ENCODE measurements around the gene PGPEP1.
"Not testable (repeated sequence)": the region's sequence is repeated elsewhere in the genome, so short reads cannot be mapped to it uniquely, and the experiment has no call there.

The PGPEP1 gene

GRCh38 chr19:18373407-18373891, 33.1 kb downstream of the PGPEP1 start:
- no peak for DNase-seq (ENCODE audit: extremely low spot score)
- ChIA-PET POLR2A (interaction anchor here (0.8 to 1.3 kb wide), 2 partner anchors 9 to 94 kb away, joined by 4 to 6 read pairs; no protein-coding TSS in a partner anchor), CTCF (no interaction called here)
- TF ChIP-seq HDGF (IDR thresholded peaks at IDR 0.05; ENCODE audit: borderline replicate concordance) (no peak), TARDBP (IDR thresholded peaks at IDR 0.05) (no peak), FOXM1 (IDR thresholded peaks at IDR 0.05; ENCODE audit: borderline replicate concordance) (no peak), NFRKB (IDR thresholded peaks at IDR 0.05) (no peak), FOXK2 (IDR thresholded peaks at IDR 0.05) (no peak), FOXA1 (IDR thresholded peaks at IDR 0.05) (no peak), BHLHE40 (IDR thresholded peaks at IDR 0.05; ENCODE audit: borderline replicate concordance) (no peak), L3MBTL2 (conservative IDR thresholded peaks at IDR 0.05) (no peak), ELF4 (IDR thresholded peaks at IDR 0.05) (no peak), SUZ12 (IDR thresholded peaks at IDR 0.05) (no peak), ARNT (IDR thresholded peaks at IDR 0.05) (no peak), CTBP1 (IDR thresholded peaks at IDR 0.05; ENCODE audit: borderline replicate concordance) (no peak), LEF1 (IDR thresholded peaks at IDR 0.05; ENCODE audit: borderline replicate concordance) (no peak), SP1 (IDR thresholded peaks at IDR 0.05) (no peak)

DNA sequence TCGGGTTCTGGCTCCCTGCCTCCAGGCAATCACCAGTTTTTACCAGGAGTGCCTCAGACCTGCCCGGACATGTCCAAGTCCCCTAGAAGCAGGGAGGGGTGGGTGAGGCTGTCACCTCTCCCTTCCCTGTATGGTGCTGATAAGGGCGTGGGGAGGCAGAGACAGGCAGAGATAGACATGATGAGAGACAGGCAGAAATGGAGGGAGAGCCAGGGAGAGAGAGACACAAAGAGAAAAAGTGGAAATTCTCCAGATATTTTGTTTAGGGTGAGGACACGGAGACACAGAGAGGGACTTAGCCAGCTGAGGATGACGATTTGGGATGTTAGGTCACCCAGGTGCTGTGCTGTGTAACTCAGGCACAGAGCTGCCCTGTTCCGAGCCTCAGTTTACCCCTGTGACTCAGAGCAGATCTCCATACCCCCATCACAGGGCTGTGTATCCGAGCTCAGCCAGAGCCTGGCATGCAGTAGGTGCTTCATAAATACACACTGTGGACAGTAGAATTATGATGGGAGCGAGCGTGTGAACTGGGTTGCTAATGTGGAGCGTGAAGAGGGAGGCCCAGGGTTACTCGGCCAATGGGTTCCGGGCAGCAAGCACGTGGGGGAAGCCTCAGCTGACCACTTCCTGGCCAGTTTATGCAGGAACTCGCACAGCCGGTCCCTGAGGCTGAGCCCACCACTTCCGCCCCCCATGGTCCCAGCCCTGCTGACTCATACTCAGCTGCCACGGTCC, 33.7 kb downstream of the PGPEP1 start:
- DNase-seq (ENCODE audit: extremely low spot score) = peak; percentile 74
- ChIA-PET POLR2A (interaction anchor here (0.8 to 1.3 kb wide), 6 partner anchors 9 to 94 kb away, joined by 3 to 6 read pairs (median 4); partner anchors contain the start of gene JUND), CTCF (interaction anchor here (0.7 kb wide), 1 partner anchor 256 kb away, joined by 3 read pairs; no protein-coding TSS in a partner anchor)
- no peak for TF ChIP-seq ELF4 (IDR thresholded peaks at IDR 0.05)
- TF ChIP-seq L3MBTL2 (conservative IDR thresholded peaks at IDR 0.05) = peak; percentile 72
- no peak for TF ChIP-seq FOXM1 (IDR thresholded peaks at IDR 0.05; ENCODE audit: borderline replicate concordance)
- TF ChIP-seq HDGF (IDR thresholded peaks at IDR 0.05; ENCODE audit: borderline replicate concordance) = 0 out of 2 replicates have a peak, but pooled peaks have one; percentile 44
- no peak for TF ChIP-seq SP1 (IDR thresholded peaks at IDR 0.05)

DNA sequence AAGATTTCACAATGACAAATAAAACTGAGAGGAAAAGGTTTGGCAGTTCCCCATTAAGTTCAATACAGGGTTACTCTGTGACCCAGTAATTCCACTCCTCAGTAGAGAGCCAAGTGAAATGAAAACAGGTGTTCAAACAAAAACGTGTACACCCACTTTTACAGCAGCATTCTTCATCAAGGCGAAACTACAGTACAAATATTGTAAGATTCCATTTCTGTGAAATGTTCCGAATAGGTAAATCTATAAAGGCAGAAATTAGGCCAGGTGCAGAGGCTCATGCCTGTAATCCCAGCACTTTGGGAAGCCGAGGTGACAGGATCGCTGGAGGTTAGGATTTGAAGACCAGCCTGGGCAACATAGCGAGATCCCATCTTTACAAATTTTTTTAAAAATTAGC, 36.6 kb downstream of the PGPEP1 start:
- POLR2A ChIA-PET = no interaction called here
- no peak for TF ChIP-seq TARDBP (IDR thresholded peaks at IDR 0.05)
- no peak for TF ChIP-seq SP1 (IDR thresholded peaks at IDR 0.05)
- TF ChIP-seq LEF1 (IDR thresholded peaks at IDR 0.05; ENCODE audit: borderline replicate concordance) = no peak
- TF ChIP-seq L3MBTL2 (conservative IDR thresholded peaks at IDR 0.05) = no peak
- no peak for TF ChIP-seq SUZ12 (IDR thresholded peaks at IDR 0.05)
- no peak for TF ChIP-seq HDGF (IDR thresholded peaks at IDR 0.05; ENCODE audit: borderline replicate concordance)
- DNase-seq (ENCODE audit: extremely low spot score) = no peak
- CTCF ChIA-PET = no interaction called here

- ChIA-PET CTCF (interaction anchor here (0.6 to 1.2 kb wide), 3 partner anchors 30 to 1018 kb away, joined by 3 to 5 read pairs (median 3); no protein-coding TSS in a partner anchor), POLR2A (interaction anchor here (1.2 to 1.7 kb wide), 2 partner anchors 38 to 99 kb away, joined by 3 to 10 read pairs; partner anchors contain the start of gene JUND)
- no peak for TF ChIP-seq LEF1 (IDR thresholded peaks at IDR 0.05; ENCODE audit: borderline replicate concordance)
- no peak for TF ChIP-seq ZNF384 (IDR thresholded peaks at IDR 0.05)
- no peak for TF ChIP-seq FOXM1 (IDR thresholded peaks at IDR 0.05; ENCODE audit: borderline replicate concordance)
- no peak for TF ChIP-seq FOXA1 (IDR thresholded peaks at IDR 0.05)
- no peak for TF ChIP-seq PKNOX1 (IDR thresholded peaks at IDR 0.05)
- no peak for TF ChIP-seq NFRKB (IDR thresholded peaks at IDR 0.05)
- TF ChIP-seq HDGF (IDR thresholded peaks at IDR 0.05; ENCODE audit: borderline replicate concordance) = no peak
- no peak for DNase-seq (ENCODE audit: extremely low spot score)
Measured at GRCh38 chr19:18379803-18380747, 39.7 kb downstream of the PGPEP1 start.

GRCh38 chr19:18380843-18381242, 40.4 kb downstream of the PGPEP1 start:
- ChIA-PET POLR2A (interaction anchor here (1.2 to 1.7 kb wide), 2 partner anchors 37 to 100 kb away, joined by 3 to 10 read pairs; partner anchors contain the start of gene JUND), CTCF (interaction anchor here (0.6 to 1.2 kb wide), 3 partner anchors 29 to 1019 kb away, joined by 3 to 5 read pairs (median 3); no protein-coding TSS in a partner anchor)
- TF ChIP-seq NFRKB (IDR thresholded peaks at IDR 0.05) = no peak
- TF ChIP-seq FOXK2 (IDR thresholded peaks at IDR 0.05) = no peak
- TF ChIP-seq FOXA1 (IDR thresholded peaks at IDR 0.05) = no peak
- TF ChIP-seq ZNF384 (IDR thresholded peaks at IDR 0.05) = no peak
- no peak for TF ChIP-seq TARDBP (IDR thresholded peaks at IDR 0.05)
- TF ChIP-seq HDGF (IDR thresholded peaks at IDR 0.05; ENCODE audit: borderline replicate concordance) = no peak
- TF ChIP-seq L3MBTL2 (conservative IDR thresholded peaks at IDR 0.05) = no peak
- no peak for TF ChIP-seq PKNOX1 (IDR thresholded peaks at IDR 0.05)
- no peak for TF ChIP-seq BHLHE40 (IDR thresholded peaks at IDR 0.05; ENCODE audit: borderline replicate concordance)
- TF ChIP-seq CTBP1 (IDR thresholded peaks at IDR 0.05; ENCODE audit: borderline replicate concordance) = no peak
- TF ChIP-seq ARNT (IDR thresholded peaks at IDR 0.05) = no peak
- no peak for TF ChIP-seq LEF1 (IDR thresholded peaks at IDR 0.05; ENCODE audit: borderline replicate concordance)
- no peak for TF ChIP-seq FOXM1 (IDR thresholded peaks at IDR 0.05; ENCODE audit: borderline replicate concordance)
- TF ChIP-seq ELF4 (IDR thresholded peaks at IDR 0.05) = no peak
- DNase-seq (ENCODE audit: extremely low spot score) = no peak

GRCh38 chr19:18383622-18384021, 43.2 kb downstream of the PGPEP1 start:
- POLR2A ChIA-PET = not testable (repeated sequence)

More at GRCh38 chr19:18383622-18384021, 43.2 kb downstream of the PGPEP1 start:
- DNase-seq (ENCODE audit: extremely low spot score); CTCF ChIA-PET: not testable (repeated sequence)

Measured in HEK293T (cell line).